ENCODE measurements around the gene LNPK. TPM values are rescaled to one million over a fixed set of nuclear protein-coding genes. Genes with fewer than 3 reads are reported as not detected.
A peak's percentile ranks its signal among the peaks of the same experiment; 100 is the strongest.

Gene LNPK
- total RNA-seq, 1 experiment from 2014 or later, result 21.9 TPM

DNA sequence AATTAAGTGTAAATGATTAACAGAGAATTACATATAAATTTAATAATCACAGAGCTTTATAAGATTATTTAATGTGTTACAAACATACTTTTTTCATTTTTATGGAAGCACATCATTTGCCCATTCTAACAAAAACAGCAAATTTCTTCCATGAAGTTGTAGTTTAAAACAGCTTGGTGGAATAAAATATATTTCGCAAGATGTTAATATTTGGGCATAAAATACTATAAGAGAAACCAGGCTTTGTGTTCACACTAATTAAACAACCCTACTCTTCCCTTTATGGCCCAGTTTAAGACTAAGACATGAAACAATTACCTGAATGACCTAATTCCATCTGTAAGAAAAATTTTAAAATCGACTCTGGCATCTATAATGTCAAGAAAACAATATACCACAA is 69.4 kb downstream of the LNPK start:
- ChIA-PET CTCF (no interaction called here), POLR2A (ENCODE audit: unreplicated experiment) (no interaction called here)
- Histone ChIP-seq H3K4me1 (ENCODE audit: insufficient read depth, low read length) (peaks cover 19% of the 10 kb centered on the region), H3K9ac (ENCODE audit: low read length) (no peak overlapping the region), H2AFZ (ENCODE audit: low read length) (no peak overlapping the region), H3K4me3 (ENCODE audit: low read length) (no peak overlapping the region), H3K9me2 (replicated peaks; ENCODE audit: low read length) (no peaks in the 10 kb centered on the region), H3K9me3 (ENCODE audit: low read length) (no peaks in the 10 kb centered on the region), H3K27me3 (ENCODE audit: low read length) (no peaks in the 10 kb centered on the region), H3K79me2 (ENCODE audit: low read length) (no peaks in the 10 kb centered on the region), H4K20me1 (ENCODE audit: low read length) (no peaks in the 10 kb centered on the region), H3K36me3 (ENCODE audit: low read depth, low read length) (peaks cover 12% of the 10 kb centered on the region; the same call in 1 of the 2 replicates), H3F3A (ENCODE audit: low read length, unreplicated experiment) (no peaks in the 10 kb centered on the region), H3K27ac (ENCODE audit: low read length) (no peak overlapping the region), H3K4me2 (ENCODE audit: low read length) (no peak overlapping the region)
- TF ChIP-seq EZH2phosphoT487 (IDR thresholded peaks at IDR 0.05; ENCODE audit: borderline replicate concordance, low read length) (no peak), EZH2 (IDR thresholded peaks at IDR 0.05; ENCODE audit: low read length, unreplicated experiment) (no peak)
- TF ChIP-seq, protein P1, sequence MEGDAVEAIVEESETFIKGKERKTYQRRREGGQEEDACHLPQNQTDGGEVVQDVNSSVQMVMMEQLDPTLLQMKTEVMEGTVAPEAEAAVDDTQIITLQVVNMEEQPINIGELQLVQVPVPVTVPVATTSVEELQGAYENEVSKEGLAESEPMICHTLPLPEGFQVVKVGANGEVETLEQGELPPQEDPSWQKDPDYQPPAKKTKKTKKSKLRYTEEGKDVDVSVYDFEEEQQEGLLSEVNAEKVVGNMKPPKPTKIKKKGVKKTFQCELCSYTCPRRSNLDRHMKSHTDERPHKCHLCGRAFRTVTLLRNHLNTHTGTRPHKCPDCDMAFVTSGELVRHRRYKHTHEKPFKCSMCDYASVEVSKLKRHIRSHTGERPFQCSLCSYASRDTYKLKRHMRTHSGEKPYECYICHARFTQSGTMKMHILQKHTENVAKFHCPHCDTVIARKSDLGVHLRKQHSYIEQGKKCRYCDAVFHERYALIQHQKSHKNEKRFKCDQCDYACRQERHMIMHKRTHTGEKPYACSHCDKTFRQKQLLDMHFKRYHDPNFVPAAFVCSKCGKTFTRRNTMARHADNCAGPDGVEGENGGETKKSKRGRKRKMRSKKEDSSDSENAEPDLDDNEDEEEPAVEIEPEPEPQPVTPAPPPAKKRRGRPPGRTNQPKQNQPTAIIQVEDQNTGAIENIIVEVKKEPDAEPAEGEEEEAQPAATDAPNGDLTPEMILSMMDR (conservative IDR thresholded peaks at IDR 0.05; ENCODE audit: low read depth, low read length), result no peak
- ATAC-seq (no peak), DNase-seq (no peak)
- BruUV-seq (replicated peaks), result no TSS peak
- intact Hi-C loops (cut with micrococcal nuclease), result loop anchor here (5.0 kb wide), 1 partner anchor 35 kb away; no protein-coding TSS in a partner anchor

DNA sequence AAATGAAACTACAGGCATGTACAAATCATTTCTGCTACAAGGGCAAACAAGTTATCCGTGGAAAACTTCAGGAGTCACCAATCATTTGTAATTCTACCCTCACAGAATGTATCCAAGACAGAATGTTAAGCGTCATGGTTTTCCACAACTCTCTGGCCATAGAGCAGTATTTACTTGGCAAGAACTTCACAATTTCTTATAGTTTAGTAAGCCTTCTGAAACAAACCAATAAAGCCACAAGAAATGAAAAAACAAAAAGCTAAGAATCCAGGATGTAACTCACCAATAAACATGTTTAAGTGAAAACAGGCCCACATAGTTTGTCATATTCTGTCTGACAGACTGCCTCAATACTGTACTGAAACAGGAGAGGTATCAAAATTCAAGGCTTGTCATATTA is 70.3 kb downstream of the LNPK start:
- Histone ChIP-seq H3K4me2 (ENCODE audit: low read length) (no peak overlapping the region), H3K9ac (ENCODE audit: low read length) (no peak overlapping the region), H4K20me1 (ENCODE audit: low read length) (no peaks in the 10 kb centered on the region), H3K79me2 (ENCODE audit: low read length) (no peaks in the 10 kb centered on the region), H3K4me3 (ENCODE audit: low read length) (no peak overlapping the region), H2AFZ (ENCODE audit: low read length) (no peak overlapping the region), H3F3A (ENCODE audit: low read length, unreplicated experiment) (no peaks in the 10 kb centered on the region), H3K27me3 (ENCODE audit: low read length) (no peaks in the 10 kb centered on the region), H3K36me3 (ENCODE audit: low read depth, low read length) (0 out of 2 replicates have a peak, but pooled peaks cover 6% of the 10 kb centered on the region), H3K9me2 (replicated peaks; ENCODE audit: low read length) (no peaks in the 10 kb centered on the region), H3K27ac (ENCODE audit: low read length) (no peak overlapping the region; the same call in 1 of the 2 replicates), H3K9me3 (ENCODE audit: low read length) (no peaks in the 10 kb centered on the region), H3K4me1 (ENCODE audit: insufficient read depth, low read length) (peaks cover 19% of the 10 kb centered on the region)
- ChIA-PET POLR2A (ENCODE audit: unreplicated experiment) (no interaction called here), CTCF (no interaction called here)
- intact Hi-C loops (cut with micrococcal nuclease), result loop anchor here (5.0 kb wide), 1 partner anchor 35 kb away; no protein-coding TSS in a partner anchor
- ATAC-seq (0 out of 2 replicates have a peak, but pooled peaks have one; percentile 7), DNase-seq (no peak)
- no peak for TF ChIP-seq EZH2 (IDR thresholded peaks at IDR 0.05; ENCODE audit: low read length, unreplicated experiment)
- TF ChIP-seq, protein P1 (conservative IDR thresholded peaks at IDR 0.05; ENCODE audit: low read depth, low read length), result no peak
- TF ChIP-seq EZH2phosphoT487 (IDR thresholded peaks at IDR 0.05; ENCODE audit: borderline replicate concordance, low read length), result no peak
- BruUV-seq (replicated peaks), result no TSS peak

GRCh38 chr2:175930504-175930903 is 71.6 kb downstream of the LNPK start:
- DNase-seq (peak; percentile 85), ATAC-seq (peak; percentile 91)
- H3K36me3 ChIP-seq (ENCODE audit: low read depth, low read length), result no peaks in the 10 kb centered on the region
- no peak overlapping the region for H3K4me3 ChIP-seq (ENCODE audit: low read length)
- ChIA-PET POLR2A (ENCODE audit: unreplicated experiment) (no interaction called here), CTCF (no interaction called here)
- H3K9me3 ChIP-seq (ENCODE audit: low read length), result no peaks in the 10 kb centered on the region
- no peaks in the 10 kb centered on the region for H3K79me2 ChIP-seq (ENCODE audit: low read length)
- H3K9ac ChIP-seq (ENCODE audit: low read length), result no peak overlapping the region
- intact Hi-C loops (cut with micrococcal nuclease), result loop anchor here (5.0 kb wide), 1 partner anchor 37 kb away; no protein-coding TSS in a partner anchor
- peak overlapping the region; percentile 42; the same call in 1 of the 2 replicates for H3K4me2 ChIP-seq (ENCODE audit: low read length)
- TF ChIP-seq EZH2 (IDR thresholded peaks at IDR 0.05; ENCODE audit: low read length, unreplicated experiment) (no peak), EZH2phosphoT487 (IDR thresholded peaks at IDR 0.05; ENCODE audit: borderline replicate concordance, low read length) (no peak)
- TF ChIP-seq, protein P1 (conservative IDR thresholded peaks at IDR 0.05; ENCODE audit: low read depth, low read length), result no peak
- H2AFZ ChIP-seq (ENCODE audit: low read length), result no peak overlapping the region
- peaks cover 19% of the 10 kb centered on the region for H3K4me1 ChIP-seq (ENCODE audit: insufficient read depth, low read length)
- no TSS peak for BruUV-seq (replicated peaks)
- H3K27ac ChIP-seq (ENCODE audit: low read length), result peak overlapping the region; percentile 52
- no peaks in the 10 kb centered on the region for H4K20me1 ChIP-seq (ENCODE audit: low read length)
- no peaks in the 10 kb centered on the region for H3K9me2 ChIP-seq (replicated peaks; ENCODE audit: low read length)
- H3F3A ChIP-seq (ENCODE audit: low read length, unreplicated experiment), result no peaks in the 10 kb centered on the region
- no peaks in the 10 kb centered on the region for H3K27me3 ChIP-seq (ENCODE audit: low read length)
